Measurements from ENCODE around the gene FNDC8. TPM values are rescaled to one million over a fixed set of nuclear protein-coding genes. Genes with fewer than 3 reads are reported as not detected.

Gene FNDC8
- total RNA-seq, 4 donors from 2014 or later, result not detected

DNA sequence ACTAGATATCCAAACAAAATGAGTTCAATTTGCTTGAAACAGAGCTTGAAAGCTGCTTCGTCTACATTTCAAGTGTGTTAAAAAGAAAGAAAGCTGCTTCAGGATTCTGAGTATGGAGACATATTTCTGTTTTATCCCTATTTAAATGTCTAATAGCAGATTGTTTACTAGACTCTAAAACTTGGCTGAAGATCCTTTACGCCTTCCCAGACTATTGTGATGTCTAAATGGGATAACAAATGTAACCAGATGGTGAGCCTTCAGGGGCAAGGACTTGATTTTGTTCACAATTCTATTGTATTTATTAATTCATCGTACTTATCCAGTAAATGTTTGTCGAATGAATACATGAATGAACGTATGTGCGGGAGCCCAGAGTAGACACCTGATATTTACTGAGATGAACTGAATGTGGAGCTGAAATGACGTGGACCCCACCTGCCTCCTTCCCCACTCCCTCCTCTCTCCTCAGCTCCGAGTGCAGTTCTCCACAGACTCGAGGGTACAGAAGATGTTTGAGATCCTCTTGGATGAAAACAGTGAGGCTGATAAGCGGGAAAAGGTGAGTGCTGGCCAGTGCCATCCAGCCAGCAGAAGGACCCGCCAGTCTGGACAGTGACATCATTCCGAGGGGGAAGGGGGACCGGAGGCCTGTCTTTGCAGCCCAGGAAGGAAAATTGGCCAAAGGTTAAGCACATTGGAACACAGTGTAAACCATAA, 31.2 kb downstream of the FNDC8 start:
- DNase-seq (ENCODE audit: low spot score in 2 of 2), result no peak
- no peak overlapping the region for H3K4me3 ChIP-seq
- H3K36me3 ChIP-seq, result no peaks in the 10 kb centered on the region
- H3K4me1 ChIP-seq, result no peaks in the 10 kb centered on the region
- no peaks in the 10 kb centered on the region for H3K27me3 ChIP-seq
- no peaks in the 10 kb centered on the region for H3K9me3 ChIP-seq
- TF ChIP-seq, protein P1, sequence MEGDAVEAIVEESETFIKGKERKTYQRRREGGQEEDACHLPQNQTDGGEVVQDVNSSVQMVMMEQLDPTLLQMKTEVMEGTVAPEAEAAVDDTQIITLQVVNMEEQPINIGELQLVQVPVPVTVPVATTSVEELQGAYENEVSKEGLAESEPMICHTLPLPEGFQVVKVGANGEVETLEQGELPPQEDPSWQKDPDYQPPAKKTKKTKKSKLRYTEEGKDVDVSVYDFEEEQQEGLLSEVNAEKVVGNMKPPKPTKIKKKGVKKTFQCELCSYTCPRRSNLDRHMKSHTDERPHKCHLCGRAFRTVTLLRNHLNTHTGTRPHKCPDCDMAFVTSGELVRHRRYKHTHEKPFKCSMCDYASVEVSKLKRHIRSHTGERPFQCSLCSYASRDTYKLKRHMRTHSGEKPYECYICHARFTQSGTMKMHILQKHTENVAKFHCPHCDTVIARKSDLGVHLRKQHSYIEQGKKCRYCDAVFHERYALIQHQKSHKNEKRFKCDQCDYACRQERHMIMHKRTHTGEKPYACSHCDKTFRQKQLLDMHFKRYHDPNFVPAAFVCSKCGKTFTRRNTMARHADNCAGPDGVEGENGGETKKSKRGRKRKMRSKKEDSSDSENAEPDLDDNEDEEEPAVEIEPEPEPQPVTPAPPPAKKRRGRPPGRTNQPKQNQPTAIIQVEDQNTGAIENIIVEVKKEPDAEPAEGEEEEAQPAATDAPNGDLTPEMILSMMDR (IDR thresholded peaks at IDR 0.05), result no peak
- no peak for TF ChIP-seq EP300 (IDR thresholded peaks at IDR 0.05)
- no peak for TF ChIP-seq POLR2A (IDR thresholded peaks at IDR 0.05)
- H3K27ac ChIP-seq, result no peak overlapping the region
- 69 to 72% methylated on average over 13 of the region's 13 CpGs for WGBS, 2 donors

GRCh38 chr17:35154196-35155165, 33.1 kb downstream of the FNDC8 start:
- WGBS, 2 donors, result 85 to 91% methylated on average over 13 of the region's 13 CpGs
- no peaks in the 10 kb centered on the region for H3K4me1 ChIP-seq
- no peaks in the 10 kb centered on the region for H3K36me3 ChIP-seq
- H3K4me3 ChIP-seq, result no peak overlapping the region
- no peaks in the 10 kb centered on the region for H3K9me3 ChIP-seq
- TF ChIP-seq, protein P1 (IDR thresholded peaks at IDR 0.05), result no peak
- TF ChIP-seq EP300 (IDR thresholded peaks at IDR 0.05) (no peak), POLR2A (IDR thresholded peaks at IDR 0.05) (no peak)
- H3K27ac ChIP-seq, result no peak overlapping the region
- no peak for DNase-seq (ENCODE audit: low spot score in 2 of 2)
- H3K27me3 ChIP-seq, result no peaks in the 10 kb centered on the region

DNA sequence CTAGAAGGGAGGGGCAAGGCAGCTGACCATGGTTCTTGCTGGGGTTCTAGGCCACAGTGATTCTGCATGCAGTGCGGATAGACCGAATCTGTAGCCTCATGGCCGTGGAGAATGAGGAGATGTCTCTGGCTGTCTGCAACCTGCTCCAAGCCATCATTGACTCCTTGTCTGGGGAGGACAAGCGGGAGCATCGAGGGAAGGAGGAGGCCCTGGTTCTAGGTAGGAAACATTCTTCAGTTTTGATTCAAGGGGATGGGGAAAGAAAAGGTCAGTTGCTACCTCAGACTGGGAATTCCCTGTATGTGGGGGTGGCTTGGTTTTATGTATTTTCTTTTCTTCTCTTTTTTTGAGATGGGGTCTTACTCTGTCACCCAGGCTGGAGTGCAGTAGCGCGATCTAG, 33.8 kb downstream of the FNDC8 start:
- TF ChIP-seq, protein P1 (IDR thresholded peaks at IDR 0.05), result no peak
- TF ChIP-seq POLR2A (IDR thresholded peaks at IDR 0.05) (no peak), EP300 (IDR thresholded peaks at IDR 0.05) (no peak)
- Histone ChIP-seq H3K9me3 (no peaks in the 10 kb centered on the region), H3K27ac (no peak overlapping the region), H3K36me3 (no peaks in the 10 kb centered on the region), H3K4me1 (no peaks in the 10 kb centered on the region), H3K27me3 (no peaks in the 10 kb centered on the region), H3K4me3 (no peak overlapping the region)
- no peak for DNase-seq (ENCODE audit: low spot score in 2 of 2)
- WGBS, 2 donors, result 92% methylated on average over 7 of the region's 7 CpGs

GRCh38 chr17:35159940-35160339, 38.5 kb downstream of the FNDC8 start:
- WGBS, 2 donors, result 85 to 91% methylated on average over 2 of the region's 2 CpGs
- no peak overlapping the region for H3K4me3 ChIP-seq
- no peak overlapping the region for H3K27ac ChIP-seq
- no peak for DNase-seq (ENCODE audit: low spot score in 2 of 2)
- H3K27me3 ChIP-seq, result peaks cover 0 to 7% of the 10 kb centered on the region in 2 donors
- TF ChIP-seq, protein P1 (IDR thresholded peaks at IDR 0.05), result no peak
- TF ChIP-seq EP300 (IDR thresholded peaks at IDR 0.05) (no peak), POLR2A (IDR thresholded peaks at IDR 0.05) (no peak)
- no peaks in the 10 kb centered on the region for H3K9me3 ChIP-seq
- H3K4me1 ChIP-seq, result no peaks in the 10 kb centered on the region
- no peaks in the 10 kb centered on the region for H3K36me3 ChIP-seq

Measured in tibial nerve (tissue), 4 donors.